Measurements from ENCODE around the gene BEX2.

Gene BEX2

GRCh38 chrX:103274284-103274683 is 36.5 kb downstream of the BEX2 start:
- no peak for DNase-seq (ENCODE audit: low read depth in 2 of 3, low spot score in 2 of 3)

Measured in activated CD8-positive, alpha-beta memory T cell treated with anti-CD3 and anti-CD28 coated beads for 48 hours (primary cell).